WTC11 (cell line): ENCODE measurements around the gene RPUSD4. TPM values are rescaled to one million over a fixed set of nuclear protein-coding genes. Genes with fewer than 3 reads are reported as not detected.
A peak's percentile ranks its signal among the peaks of the same experiment; 100 is the strongest.

Experiments used
- ATAC-seq: fragments of 200-7000 bp; cut with Tn5 transposase; 2 replicates; pipeline ENCODE4 v1.10.0; 2021; ENCODE audit warnings: mild to moderate bottlenecking, moderate library complexity
- CTCF ChIA-PET: fragments of 300-600 bp; sonication (Branson Sonifier 250); formaldehyde crosslinking; loops from one replicate; lab custom pipeline; 2021; ENCODE audit warnings: antibody characterized with exemption; lab: Charles Lee
- POLR2A ChIA-PET: fragments of 350-600 bp; sonication (Branson Sonifier 250); formaldehyde crosslinking; loops from one replicate; lab custom pipeline; 2021; ENCODE audit warnings: antibody characterized with exemption; lab: Charles Lee
- DNase-seq: peaks from one replicate; pipeline ENCODE4 v3.0.0; 2021; ENCODE audit warnings: low spot score
- H3K27ac Mint-ChIP-seq: 2 replicates; pipeline ENCODE4 v1.8.0; 2021; ENCODE audit warnings: mixed read lengths
- H3K27me3 Mint-ChIP-seq: 2 replicates; pipeline ENCODE4 v1.8.0; 2021; ENCODE audit warnings: low read depth, mild to moderate bottlenecking, moderate library complexity, mixed read lengths
- H3K36me3 Mint-ChIP-seq: 2 replicates; pipeline ENCODE4 v1.8.0; 2021; ENCODE audit warnings: mixed read lengths
- H3K4me1 Mint-ChIP-seq: 2 replicates; pipeline ENCODE4 v1.8.0; 2022; ENCODE audit warnings: mixed read lengths
- H3K4me3 Mint-ChIP-seq: 2 replicates; pipeline ENCODE4 v1.8.0; 2021; ENCODE audit warnings: mild to moderate bottlenecking, moderate library complexity, mixed read lengths
- H3K9me3 Mint-ChIP-seq: 2 replicates; pipeline ENCODE4 v1.8.0; 2021; ENCODE audit warnings: mixed read lengths
- ELF4 ChIP-seq: sonication (generic); formaldehyde crosslinking; IDR thresholded peaks from 2 replicates; pipeline ENCODE4 v1.8.1; 2022; ENCODE audit warnings: low read depth, mild to moderate bottlenecking, moderate library complexity, missing genetic modification reagents
- FOXP1 ChIP-seq: sonication (generic); formaldehyde crosslinking; IDR thresholded peaks from 2 replicates; pipeline ENCODE4 v1.8.0; 2022; ENCODE audit warnings: missing genetic modification reagents, mild to moderate bottlenecking, moderate library complexity, borderline replicate concordance
- GABPB1 ChIP-seq: sonication (generic); formaldehyde crosslinking; IDR thresholded peaks from 2 replicates; pipeline ENCODE4 v1.8.1; 2023; ENCODE audit warnings: mild to moderate bottlenecking, missing genetic modification reagents
- MXD4 ChIP-seq: fragments of 250-450 bp; sonication (Bioruptor Pico); IDR thresholded peaks from 2 replicates; pipeline ENCODE4 v1.8.0; 2021; ENCODE audit warnings: mild to moderate bottlenecking, moderate library complexity, borderline replicate concordance
- NFATC4 ChIP-seq: fragments of 250-450 bp; sonication (Bioruptor Pico); IDR thresholded peaks from 2 replicates; pipeline ENCODE4 v1.9.0; 2021; ENCODE audit warnings: mild to moderate bottlenecking
- OVOL2 ChIP-seq: fragments of 250-450 bp; sonication (Bioruptor Pico); IDR thresholded peaks from 2 replicates; pipeline ENCODE4 v1.9.0; 2021; ENCODE audit warnings: mild to moderate bottlenecking, borderline replicate concordance
- RORB ChIP-seq: fragments of 250-450 bp; sonication (Bioruptor Pico); IDR thresholded peaks from 2 replicates; pipeline ENCODE4 v1.9.0; 2021; ENCODE audit warnings: mild to moderate bottlenecking
- SOX15 ChIP-seq: fragments of 250-450 bp; sonication (Bioruptor Pico); IDR thresholded peaks from 2 replicates; pipeline ENCODE4 v1.9.0; 2021; ENCODE audit warnings: mild to moderate bottlenecking
- SP1 ChIP-seq: sonication (generic); formaldehyde crosslinking; conservative IDR thresholded peaks from 2 replicates; pipeline ENCODE4 v1.8.1; 2022; ENCODE audit warnings: missing genetic modification reagents
- ZNF138 ChIP-seq: sonication (generic); formaldehyde crosslinking; conservative IDR thresholded peaks from 2 replicates; pipeline ENCODE4 v1.8.1; 2022; ENCODE audit warnings: mild to moderate bottlenecking, moderate library complexity, missing genetic modification reagents
- ZNF263 ChIP-seq: sonication (generic); formaldehyde crosslinking; IDR thresholded peaks from 2 replicates; pipeline ENCODE4 v1.8.1; 2022; ENCODE audit warnings: low read depth, mild to moderate bottlenecking, moderate library complexity, missing genetic modification reagents
- ZNF317 ChIP-seq: sonication (generic); formaldehyde crosslinking; IDR thresholded peaks from 2 replicates; pipeline ENCODE4 v1.8.1; 2023; ENCODE audit warnings: low read depth, mild to moderate bottlenecking, moderate library complexity, missing genetic modification reagents, borderline replicate concordance
- ZNF396 ChIP-seq: fragments of 250-450 bp; sonication (Bioruptor Pico); IDR thresholded peaks from 2 replicates; pipeline ENCODE4 v1.8.0; 2021; ENCODE audit warnings: mild to moderate bottlenecking, moderate library complexity, borderline replicate concordance
- ZNF423 ChIP-seq: fragments of 250-450 bp; sonication (Bioruptor Pico); IDR thresholded peaks from 2 replicates; pipeline ENCODE4 v2.1.2; 2022; ENCODE audit warnings: mild to moderate bottlenecking, moderate library complexity
- total RNA-seq: library from RNA; stranded (reverse); gene quantifications from 3 replicates; pipeline ENCODE4 v1.2.3, GENCODE V29; 2021
- TF ChIP-seq, protein P1 (sequence below): sonication (generic); formaldehyde crosslinking; IDR thresholded peaks from 2 replicates; pipeline ENCODE4 v1.8.1; 2023; ENCODE audit warnings: mild to moderate bottlenecking, missing genetic modification reagents, moderate library complexity
- TF ChIP-seq, protein P2 (sequence below): fragments of 250-450 bp; sonication (Bioruptor Pico); IDR thresholded peaks from 2 replicates; pipeline ENCODE4 v1.9.0; 2021; ENCODE audit warnings: mild to moderate bottlenecking
- TF ChIP-seq, protein P3 (sequence below): sonication (generic); formaldehyde crosslinking; IDR thresholded peaks from 2 replicates; pipeline ENCODE4 v1.8.0; 2023; ENCODE audit warnings: missing genetic modification reagents
- TF ChIP-seq, protein P4 (sequence below): sonication (generic); formaldehyde crosslinking; conservative IDR thresholded peaks from 2 replicates; pipeline ENCODE4 v1.8.1; 2023; ENCODE audit warnings: mild to moderate bottlenecking, low read depth, missing genetic modification reagents, moderate library complexity
- TF ChIP-seq, protein P5 (sequence below): sonication (generic); formaldehyde crosslinking; IDR thresholded peaks from 2 replicates; pipeline ENCODE4 v1.8.1; 2022; ENCODE audit warnings: mild to moderate bottlenecking, moderate library complexity, missing genetic modification reagents
- TF ChIP-seq, protein P6 (sequence below): sonication (generic); formaldehyde crosslinking; IDR thresholded peaks from 2 replicates; pipeline ENCODE4 v1.8.1; 2023; ENCODE audit warnings: mild to moderate bottlenecking, missing genetic modification reagents

The RPUSD4 gene
- total RNA-seq, 1 experiment from 2014 or later, result 46.6 TPM

DNA sequence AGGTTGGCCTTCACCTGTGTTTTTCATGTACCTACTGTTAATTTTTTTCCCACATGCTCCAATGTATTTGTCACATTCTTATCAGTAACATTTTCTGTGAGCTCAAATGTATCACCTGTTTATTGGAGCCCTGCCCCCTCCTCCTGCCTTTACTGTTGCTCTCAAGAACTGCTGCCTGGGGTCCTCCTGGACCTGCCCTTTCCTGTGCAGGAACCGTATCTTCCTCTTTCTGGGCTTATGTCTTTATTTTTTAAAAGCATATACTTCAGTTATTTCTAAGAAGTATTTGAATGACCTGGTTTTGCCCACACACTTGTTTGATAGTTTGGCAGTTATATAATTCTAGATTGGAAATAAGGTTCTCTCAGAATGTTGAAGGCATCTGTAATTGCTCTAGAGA, 6.0 kb upstream of the RPUSD4 start (continued):
- TF ChIP-seq RORB (CRISPR knock-in tag) (no peak), FOXP1 (no peak), MXD4 (CRISPR knock-in tag) (no peak), GABPB1 (CRISPR knock-in tag) (no peak)

DNA sequence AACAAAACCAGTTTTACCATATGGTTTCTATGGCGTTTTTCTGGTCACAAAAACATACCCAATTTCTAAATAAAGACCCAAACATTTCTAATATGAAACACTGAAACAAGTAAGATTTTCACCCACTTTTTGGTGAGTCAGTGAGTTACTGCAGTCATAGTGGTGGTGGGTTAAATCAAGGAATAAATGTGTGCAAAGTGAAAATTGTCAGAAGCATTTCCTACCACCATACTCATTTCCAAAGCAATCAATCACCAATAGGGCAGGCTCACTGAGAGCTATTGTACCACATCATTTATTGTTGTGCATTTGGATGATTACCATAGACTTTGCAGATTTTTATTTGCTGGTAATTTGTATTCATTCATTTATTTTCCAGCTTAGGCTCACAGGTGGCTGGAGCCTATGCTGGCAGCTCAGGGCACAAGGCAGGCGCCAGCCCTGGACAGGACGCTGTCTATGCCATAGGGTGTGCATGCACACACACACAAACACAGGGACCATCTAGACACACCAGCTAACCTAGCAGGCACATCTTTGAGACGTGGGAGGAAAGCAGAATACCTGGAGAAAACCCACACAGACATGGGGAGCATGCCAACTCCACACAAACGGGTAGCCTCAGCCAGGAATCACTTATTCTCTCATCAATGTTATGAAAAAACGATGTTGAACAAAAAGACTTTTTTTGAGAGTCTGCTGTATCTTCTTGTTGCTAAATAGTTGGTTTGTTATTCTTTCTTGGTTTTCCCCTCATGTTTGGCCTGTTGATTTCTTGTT, 5.3 kb upstream of the RPUSD4 start:
- POLR2A ChIA-PET, result no interaction called here
- Mint-ChIP-seq H3K36me3 (no peaks in the 10 kb centered on the region; the same call in 1 of the 2 replicates), H3K9me3 (no peaks in the 10 kb centered on the region), H3K27ac (peak overlapping the region; percentile 13; the same call in 1 of the 2 replicates), H3K4me3 (no peak overlapping the region), H3K27me3 (no peaks in the 10 kb centered on the region), H3K4me1 (peaks cover 10% of the 10 kb centered on the region)
- ATAC-seq (no peak), DNase-seq (no peak)
- TF ChIP-seq OVOL2 (CRISPR knock-in tag) (no peak), SOX15 (CRISPR knock-in tag) (no peak), SP1 (no peak), ZNF263 (no peak), GABPB1 (CRISPR knock-in tag) (no peak), ELF4 (CRISPR knock-in tag) (no peak), NFATC4 (CRISPR knock-in tag) (no peak), ZNF138 (CRISPR knock-in tag) (no peak), FOXP1 (no peak), ZNF317 (CRISPR knock-in tag) (no peak)
- TF ChIP-seq, protein P1, sequence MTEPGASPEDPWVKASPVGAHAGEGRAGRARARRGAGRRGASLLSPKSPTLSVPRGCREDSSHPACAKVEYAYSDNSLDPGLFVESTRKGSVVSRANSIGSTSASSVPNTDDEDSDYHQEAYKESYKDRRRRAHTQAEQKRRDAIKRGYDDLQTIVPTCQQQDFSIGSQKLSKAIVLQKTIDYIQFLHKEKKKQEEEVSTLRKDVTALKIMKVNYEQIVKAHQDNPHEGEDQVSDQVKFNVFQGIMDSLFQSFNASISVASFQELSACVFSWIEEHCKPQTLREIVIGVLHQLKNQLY, result no peak
- TF ChIP-seq, protein P2, sequence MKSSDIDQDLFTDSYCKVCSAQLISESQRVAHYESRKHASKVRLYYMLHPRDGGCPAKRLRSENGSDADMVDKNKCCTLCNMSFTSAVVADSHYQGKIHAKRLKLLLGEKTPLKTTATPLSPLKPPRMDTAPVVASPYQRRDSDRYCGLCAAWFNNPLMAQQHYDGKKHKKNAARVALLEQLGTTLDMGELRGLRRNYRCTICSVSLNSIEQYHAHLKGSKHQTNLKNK (CRISPR knock-in tag), result no peak
- TF ChIP-seq, protein P3, sequence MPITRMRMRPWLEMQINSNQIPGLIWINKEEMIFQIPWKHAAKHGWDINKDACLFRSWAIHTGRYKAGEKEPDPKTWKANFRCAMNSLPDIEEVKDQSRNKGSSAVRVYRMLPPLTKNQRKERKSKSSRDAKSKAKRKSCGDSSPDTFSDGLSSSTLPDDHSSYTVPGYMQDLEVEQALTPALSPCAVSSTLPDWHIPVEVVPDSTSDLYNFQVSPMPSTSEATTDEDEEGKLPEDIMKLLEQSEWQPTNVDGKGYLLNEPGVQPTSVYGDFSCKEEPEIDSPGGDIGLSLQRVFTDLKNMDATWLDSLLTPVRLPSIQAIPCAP, result no peak
- TF ChIP-seq, protein P4, sequence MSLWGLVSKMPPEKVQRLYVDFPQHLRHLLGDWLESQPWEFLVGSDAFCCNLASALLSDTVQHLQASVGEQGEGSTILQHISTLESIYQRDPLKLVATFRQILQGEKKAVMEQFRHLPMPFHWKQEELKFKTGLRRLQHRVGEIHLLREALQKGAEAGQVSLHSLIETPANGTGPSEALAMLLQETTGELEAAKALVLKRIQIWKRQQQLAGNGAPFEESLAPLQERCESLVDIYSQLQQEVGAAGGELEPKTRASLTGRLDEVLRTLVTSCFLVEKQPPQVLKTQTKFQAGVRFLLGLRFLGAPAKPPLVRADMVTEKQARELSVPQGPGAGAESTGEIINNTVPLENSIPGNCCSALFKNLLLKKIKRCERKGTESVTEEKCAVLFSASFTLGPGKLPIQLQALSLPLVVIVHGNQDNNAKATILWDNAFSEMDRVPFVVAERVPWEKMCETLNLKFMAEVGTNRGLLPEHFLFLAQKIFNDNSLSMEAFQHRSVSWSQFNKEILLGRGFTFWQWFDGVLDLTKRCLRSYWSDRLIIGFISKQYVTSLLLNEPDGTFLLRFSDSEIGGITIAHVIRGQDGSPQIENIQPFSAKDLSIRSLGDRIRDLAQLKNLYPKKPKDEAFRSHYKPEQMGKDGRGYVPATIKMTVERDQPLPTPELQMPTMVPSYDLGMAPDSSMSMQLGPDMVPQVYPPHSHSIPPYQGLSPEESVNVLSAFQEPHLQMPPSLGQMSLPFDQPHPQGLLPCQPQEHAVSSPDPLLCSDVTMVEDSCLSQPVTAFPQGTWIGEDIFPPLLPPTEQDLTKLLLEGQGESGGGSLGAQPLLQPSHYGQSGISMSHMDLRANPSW (CRISPR knock-in tag), result no peak
- TF ChIP-seq, protein P5, sequence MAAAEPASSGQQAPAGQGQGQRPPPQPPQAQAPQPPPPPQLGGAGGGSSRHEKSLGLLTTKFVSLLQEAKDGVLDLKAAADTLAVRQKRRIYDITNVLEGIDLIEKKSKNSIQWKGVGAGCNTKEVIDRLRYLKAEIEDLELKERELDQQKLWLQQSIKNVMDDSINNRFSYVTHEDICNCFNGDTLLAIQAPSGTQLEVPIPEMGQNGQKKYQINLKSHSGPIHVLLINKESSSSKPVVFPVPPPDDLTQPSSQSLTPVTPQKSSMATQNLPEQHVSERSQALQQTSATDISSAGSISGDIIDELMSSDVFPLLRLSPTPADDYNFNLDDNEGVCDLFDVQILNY (CRISPR knock-in tag), result no peak
- CTCF ChIA-PET, result no interaction called here

DNA sequence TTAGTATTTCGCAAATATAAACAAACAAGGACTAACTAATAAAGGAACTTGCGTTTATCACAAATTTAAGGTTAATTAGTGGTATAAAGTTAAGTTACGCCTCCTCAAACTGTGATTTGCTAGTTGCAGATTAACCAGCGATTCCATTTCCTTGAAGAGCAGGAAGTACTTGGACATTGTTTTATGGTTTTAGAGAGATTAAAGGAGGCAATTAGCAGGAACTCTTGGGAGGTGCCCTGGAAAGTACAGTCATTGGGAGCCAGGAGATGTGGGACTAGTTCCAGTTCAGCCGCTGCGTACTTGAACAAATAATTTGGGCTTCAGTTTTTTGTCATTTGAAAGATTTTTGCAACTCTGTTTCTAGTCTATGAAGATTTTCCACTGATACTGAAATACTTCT, 3.4 kb upstream of the RPUSD4 start:
- CTCF ChIA-PET, result no interaction called here

More for the DNA sequence above, 3.4 kb upstream of the RPUSD4 start:
- TF ChIP-seq ZNF423 (CRISPR knock-in tag) (no peak), ZNF396 (CRISPR knock-in tag) (no peak)
- TF ChIP-seq, protein P6, sequence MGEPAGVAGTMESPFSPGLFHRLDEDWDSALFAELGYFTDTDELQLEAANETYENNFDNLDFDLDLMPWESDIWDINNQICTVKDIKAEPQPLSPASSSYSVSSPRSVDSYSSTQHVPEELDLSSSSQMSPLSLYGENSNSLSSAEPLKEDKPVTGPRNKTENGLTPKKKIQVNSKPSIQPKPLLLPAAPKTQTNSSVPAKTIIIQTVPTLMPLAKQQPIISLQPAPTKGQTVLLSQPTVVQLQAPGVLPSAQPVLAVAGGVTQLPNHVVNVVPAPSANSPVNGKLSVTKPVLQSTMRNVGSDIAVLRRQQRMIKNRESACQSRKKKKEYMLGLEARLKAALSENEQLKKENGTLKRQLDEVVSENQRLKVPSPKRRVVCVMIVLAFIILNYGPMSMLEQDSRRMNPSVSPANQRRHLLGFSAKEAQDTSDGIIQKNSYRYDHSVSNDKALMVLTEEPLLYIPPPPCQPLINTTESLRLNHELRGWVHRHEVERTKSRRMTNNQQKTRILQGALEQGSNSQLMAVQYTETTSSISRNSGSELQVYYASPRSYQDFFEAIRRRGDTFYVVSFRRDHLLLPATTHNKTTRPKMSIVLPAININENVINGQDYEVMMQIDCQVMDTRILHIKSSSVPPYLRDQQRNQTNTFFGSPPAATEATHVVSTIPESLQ, result no peak
- Mint-ChIP-seq H3K27me3 (no peaks in the 10 kb centered on the region), H3K4me3 (no peak overlapping the region), H3K36me3 (peaks cover 4% of the 10 kb centered on the region; the same call in 1 of the 2 replicates), H3K4me1 (peaks cover 16% of the 10 kb centered on the region), H3K27ac (no peak overlapping the region), H3K9me3 (no peaks in the 10 kb centered on the region)
- POLR2A ChIA-PET, result no interaction called here
- DNase-seq (no peak), ATAC-seq (no peak)
